Activated effector memory CD4-positive, alpha-beta T cell treated with anti-CD3 and anti-CD28 coated beads, Interleukin-2, amount 50 U/mL, for 16 hours (primary cell): ENCODE data around the gene SPTBN4.
A peak's percentile ranks its signal among the peaks of the same experiment; 100 is the strongest.
"Not testable (repeated sequence)": the region's sequence is repeated elsewhere in the genome, so short reads cannot be mapped to it uniquely, and the experiment has no call there.

Experiments used
- DNase-seq: peaks from one replicate; pipeline ENCODE4 v3.0.0-alpha.2; 2020

Gene SPTBN4

GRCh38 chr19:40510526-40511115, 43.8 kb downstream of the SPTBN4 start:
- no peak for DNase-seq

- DNase-seq, result no peak
Measured at GRCh38 chr19:40511487-40511886, 44.7 kb downstream of the SPTBN4 start.

GRCh38 chr19:40512110-40512472, 45.3 kb downstream of the SPTBN4 start:
- no peak for DNase-seq

GRCh38 chr19:40512473-40513344, 45.9 kb downstream of the SPTBN4 start:
- no peak for DNase-seq

- no peak for DNase-seq
Measured at GRCh38 chr19:40513345-40513678, 46.5 kb downstream of the SPTBN4 start.

GRCh38 chr19:40513741-40514315, 47.0 kb downstream of the SPTBN4 start:
- no peak for DNase-seq

- DNase-seq, result no peak
Measured at GRCh38 chr19:40517248-40517647, 50.4 kb downstream of the SPTBN4 start.

- no peak for DNase-seq
Measured at GRCh38 chr19:40519352-40520322, 52.8 kb downstream of the SPTBN4 start.

- no peak for DNase-seq
Measured at GRCh38 chr19:40521276-40521675, 54.5 kb downstream of the SPTBN4 start.

- not testable (repeated sequence) for DNase-seq
Measured at GRCh38 chr19:40521900-40522299, 55.1 kb downstream of the SPTBN4 start.

GRCh38 chr19:40523322-40524047, 56.7 kb downstream of the SPTBN4 start:
- DNase-seq, result peak; percentile 75

- DNase-seq, result no peak
Measured at GRCh38 chr19:40524133-40524549, 57.3 kb downstream of the SPTBN4 start.

GRCh38 chr19:40524655-40525054, 57.9 kb downstream of the SPTBN4 start:
- DNase-seq, result no peak

- no peak for DNase-seq
Measured at GRCh38 chr19:40525234-40526051, 58.6 kb downstream of the SPTBN4 start.

GRCh38 chr19:40528078-40528477, 61.3 kb downstream of the SPTBN4 start:
- DNase-seq, result no peak

- no peak for DNase-seq
Measured at GRCh38 chr19:40528533-40529092, 61.8 kb downstream of the SPTBN4 start.

- peak; percentile 96 for DNase-seq
Measured at GRCh38 chr19:40529093-40529954, 62.5 kb downstream of the SPTBN4 start.

GRCh38 chr19:40530091-40530901, 63.5 kb downstream of the SPTBN4 start:
- DNase-seq, result peak; percentile 72

GRCh38 chr19:40533508-40533907, 66.7 kb downstream of the SPTBN4 start:
- no peak for DNase-seq
